Naive thymus-derived CD4-positive, alpha-beta T cell (primary cell): Measurements from ENCODE around the gene JAM3. TPM values are rescaled to one million over a fixed set of nuclear protein-coding genes. Genes with fewer than 3 reads are reported as not detected.

Source experiments
- ATAC-seq: fragments of 150-1000 bp; cut with Tn5 transposase; 2 replicates; pipeline ENCODE4 v1.10.0; 2021; ENCODE audit warnings: mild to moderate bottlenecking, moderate library complexity
- CTCF ChIA-PET: fragments of 350-600 bp; sonication (Branson Sonifier 250); formaldehyde crosslinking; loops from one replicate; lab custom pipeline; 2021; ENCODE audit warnings: antibody characterized with exemption; lab: Charles Lee
- POLR2A ChIA-PET: fragments of 350-600 bp; sonication (Branson Sonifier 250); formaldehyde crosslinking; loops from one replicate; lab custom pipeline; 2021; ENCODE audit warnings: antibody characterized with exemption, inconsistent platforms; lab: Charles Lee
- DNase-seq, 9 donors: peaks; one replicate each; pipeline versions ENCODE4 v3.0.0 to v3.0.0-alpha.2; 2020 to 2022; ENCODE audit warnings: mixed read lengths in 1 of 9
- H3K27ac ChIP-seq: one replicate; pipeline ENCODE4 v1.7.0; 2013; ENCODE audit warnings: mild to moderate bottlenecking, low read depth, low read length, moderate library complexity
- H3K27me3 ChIP-seq, 2 donors: one replicate each; pipeline ENCODE4 v1.7.0; 2013; ENCODE audit warnings: low read length in 2 of 2, mild to moderate bottlenecking in 2 of 2, moderate library complexity in 2 of 2; ENCODE audit not compliant: control insufficient read depth in 2 of 2, insufficient read depth in 2 of 2
- H3K36me3 ChIP-seq, 3 experiments: 1 replicate in 2 of 3; 2 replicates in 1 of 3; pipeline ENCODE4 v1.7.0; 2013; ENCODE audit warnings: low read length in 3 of 3, mild to moderate bottlenecking in 3 of 3, moderate library complexity in 1 of 3; ENCODE audit not compliant: insufficient read depth in 3 of 3, control insufficient read depth in 2 of 3
- H3K4me1 ChIP-seq, 2 donors: one replicate each; pipeline ENCODE4 v1.7.0; 2013; ENCODE audit warnings: low read length in 2 of 2, mild to moderate bottlenecking in 2 of 2, moderate library complexity in 1 of 2; ENCODE audit not compliant: control insufficient read depth in 2 of 2, insufficient read depth in 2 of 2
- H3K4me3 ChIP-seq: 2 replicates; pipeline ENCODE4 v1.7.0; 2013; ENCODE audit warnings: mild to moderate bottlenecking, low read length
- H3K9me3 ChIP-seq, 3 experiments: 1 replicate in 2 of 3; 2 replicates in 1 of 3; pipeline ENCODE4 v1.7.0; 2013; ENCODE audit warnings: low read length in 3 of 3; ENCODE audit not compliant: control insufficient read depth in 2 of 3
- H3K27ac Mint-ChIP-seq, 9 donors: one replicate each; pipeline ENCODE4 v1.8.0; 2020 to 2022; ENCODE audit warnings: mixed read lengths in 9 of 9, mild to moderate bottlenecking in 8 of 9, moderate library complexity in 5 of 9, inconsistent platforms in 2 of 9
- H3K27me3 Mint-ChIP-seq, 5 donors: one replicate each; pipeline ENCODE4 v1.8.0; 2021 to 2022; ENCODE audit warnings: mixed read lengths in 5 of 5, mild to moderate bottlenecking in 1 of 5
- H3K36me3 Mint-ChIP-seq, 5 donors: one replicate each; pipeline ENCODE4 v1.8.0; 2020 to 2022; ENCODE audit warnings: mixed read lengths in 5 of 5, mild to moderate bottlenecking in 3 of 5, inconsistent platforms in 1 of 5
- H3K4me1 Mint-ChIP-seq, 7 donors: one replicate each; pipeline ENCODE4 v1.8.0; 2020 to 2022; ENCODE audit warnings: mixed read lengths in 7 of 7, mild to moderate bottlenecking in 3 of 7, inconsistent platforms in 1 of 7
- H3K4me3 Mint-ChIP-seq, 10 donors: one replicate each; pipeline ENCODE4 v1.8.0; 2020 to 2022; ENCODE audit warnings: mild to moderate bottlenecking in 10 of 10, mixed read lengths in 10 of 10, moderate library complexity in 6 of 10, inconsistent platforms in 2 of 10
- H3K9me3 Mint-ChIP-seq, 11 donors: one replicate each; pipeline ENCODE4 v1.8.0; 2020 to 2022; ENCODE audit warnings: mixed read lengths in 11 of 11, mild to moderate bottlenecking in 4 of 11, inconsistent platforms in 1 of 11, moderate library complexity in 1 of 11
- intact Hi-C, 2 donors: fragments of 100-400 bp; cut with micrococcal nuclease; formaldehyde crosslinking; loops; one replicate each; pipeline ENCODE4 v1.15.1; 2023
- polyA plus RNA-seq, 2 donors: library from polyadenylated mRNA; unstranded; fragments of 300-500 nt; fragmentation: Illumina TruSeq; gene quantifications; one replicate each; pipeline ENCODE4 v1.2.3, GENCODE V29; 2021
- total RNA-seq, 6 experiments: library from RNA in 5 of 6; stranded (reverse) in 5 of 6; gene quantifications; 1 replicate in 5 of 6; 2 replicates in 1 of 6; pipeline ENCODE4 v1.2.3 and lab custom pipeline; 2021 to 2026

The JAM3 gene
- total and polyA plus RNA-seq, 7 experiments from 2014 or later: 4.8 to 8.2 (median 6.0) TPM

DNA sequence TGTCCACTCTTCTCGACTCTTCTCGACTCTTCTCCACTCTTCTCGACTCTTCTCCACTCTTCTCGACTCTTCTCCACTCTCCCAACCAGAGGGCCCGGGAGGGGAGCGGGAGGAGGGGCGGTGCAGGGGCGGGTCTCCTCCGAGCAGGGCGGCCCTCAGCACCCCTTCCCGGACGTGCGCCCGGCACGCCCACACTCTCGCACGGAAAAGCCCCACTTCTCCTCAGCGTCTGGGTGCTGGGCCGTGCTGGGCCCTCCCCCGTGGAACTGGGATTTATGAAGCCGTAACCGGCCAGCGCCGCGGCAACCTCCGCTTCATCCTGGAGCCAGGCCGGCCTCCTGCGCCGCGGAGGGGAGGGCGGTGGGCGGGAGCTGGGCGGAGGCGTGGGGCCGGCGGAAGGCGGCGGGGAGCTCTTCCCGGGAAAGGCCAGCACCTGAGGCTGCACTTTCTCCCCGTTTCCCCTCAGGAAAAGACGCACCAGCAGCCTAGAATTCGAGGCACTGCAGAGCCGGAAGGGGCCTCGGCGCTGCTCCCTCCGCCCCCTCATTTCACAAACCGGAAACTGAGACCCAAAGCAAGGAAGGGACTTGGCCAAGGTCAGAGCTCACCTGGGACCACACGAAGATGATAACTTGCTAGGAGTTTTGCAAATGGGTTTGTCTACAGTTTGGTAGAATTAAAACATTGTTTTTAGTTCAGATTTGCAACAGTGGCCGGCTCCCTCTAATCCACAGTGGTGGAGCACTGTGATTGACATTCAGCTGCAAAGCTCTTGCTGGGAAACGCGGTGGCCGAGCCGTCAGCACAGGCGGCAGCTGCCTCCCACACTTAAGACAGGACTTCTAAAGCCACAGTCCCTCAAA, 31.6 kb upstream of the JAM3 start:
- Mint-ChIP-seq H3K36me3 (peaks cover 0 to 4% (median 0%) of the 10 kb centered on the region in 5 donors), H3K27ac (peak overlapping the region; percentile 86 to 98 (median 96)), H3K4me3 (peak overlapping the region; percentile 90 to 95 (median 93)), H3K4me1 (peaks cover 30 to 51% (median 48%) of the 10 kb centered on the region in 7 donors), H3K27me3 (peaks cover 0 to 2% (median 0%) of the 10 kb centered on the region in 5 donors), H3K9me3 (peaks cover 0 to 1% (median 0%) of the 10 kb centered on the region in 11 donors)
- ATAC-seq: peak; percentile 77
- DNase-seq: peak; percentile 33 to 75 (median 47)
- Histone ChIP-seq H3K27me3 (no peaks in the 10 kb centered on the region), H3K4me3 (peak overlapping the region; percentile 72), H3K9me3 (no peaks in the 10 kb centered on the region), H3K36me3 (no peaks in the 10 kb centered on the region), H3K27ac (peak overlapping the region; percentile 96), H3K4me1 (peaks cover 28 to 40% of the 10 kb centered on the region in 2 donors)
- CTCF ChIA-PET: interaction anchor here (1.2 to 1.4 kb wide), 3 partner anchors 13 to 109 kb away, joined by 3 to 6 read pairs (median 4); no protein-coding TSS in a partner anchor
- intact Hi-C loops: loop anchor here (1.0 to 10.0 kb wide), 11 partner anchors 10 to 295 kb away; partner anchors contain the start of genes GLB1L2 (in 2 of the 2), JAM3 (in 2 of the 2), VPS26B (in 2 of the 2) and ACAD8 (in 1 of the 2)
- POLR2A ChIA-PET: interaction anchor here (0.6 to 3.7 kb wide), 10 partner anchors 9 to 186 kb away, joined by 3 to 18 read pairs (median 4); partner anchors contain the start of genes IGSF9B and NCAPD3

GRCh38 chr11:134038897-134039470, 29.9 kb upstream of the JAM3 start:
- Mint-ChIP-seq H3K4me1 (peaks cover 21 to 37% (median 35%) of the 10 kb centered on the region in 7 donors), H3K9me3 (peaks cover 0 to 1% (median 0%) of the 10 kb centered on the region in 11 donors), H3K36me3 (peaks cover 0 to 4% (median 0%) of the 10 kb centered on the region in 5 donors), H3K4me3 (peak overlapping the region in 8 of 10 donors; percentile 21 to 95 (median 70)), H3K27me3 (peaks cover 0 to 2% (median 0%) of the 10 kb centered on the region in 5 donors), H3K27ac (peak overlapping the region in 6 of 9 donors; percentile 24 to 97 (median 50))
- CTCF ChIA-PET: interaction anchor here (0.8 kb wide), 1 partner anchor 86 kb away, joined by 3 read pairs; no protein-coding TSS in a partner anchor
- H3K36me3 ChIP-seq: no peaks in the 10 kb centered on the region
- POLR2A ChIA-PET: interaction anchor here (0.8 to 3.7 kb wide), 6 partner anchors 8 to 111 kb away, joined by 3 to 18 read pairs (median 3); partner anchors contain the start of gene IGSF9B
- H3K27ac ChIP-seq: no peak overlapping the region
- DNase-seq (no peak), ATAC-seq (no peak)
- peaks cover 18 to 24% of the 10 kb centered on the region in 2 donors for H3K4me1 ChIP-seq
- H3K4me3 ChIP-seq: no peak overlapping the region
- no peaks in the 10 kb centered on the region for H3K9me3 ChIP-seq
- intact Hi-C loops: loop anchor here in 1 of 2 donors (5.0 to 10.0 kb wide), 2 partner anchors 186 to 293 kb away; partner anchors contain the start of genes GLB1L2, NCAPD3 and VPS26B
- H3K27me3 ChIP-seq: no peaks in the 10 kb centered on the region

- peaks cover 0 to 1% (median 0%) of the 10 kb centered on the region in 11 donors for H3K9me3 Mint-ChIP-seq
- H3K4me3 Mint-ChIP-seq: no peak overlapping the region
- intact Hi-C loops: loop anchor here in 1 of 2 donors (5.0 to 10.0 kb wide), 2 partner anchors 185 to 292 kb away; partner anchors contain the start of genes GLB1L2, NCAPD3 and VPS26B
- peaks cover 10 to 16% of the 10 kb centered on the region in 2 donors for H3K4me1 ChIP-seq
- ChIA-PET POLR2A (interaction anchor here (0.9 to 3.7 kb wide), 5 partner anchors 7 to 112 kb away, joined by 3 to 18 read pairs (median 3); no protein-coding TSS in a partner anchor), CTCF (interaction anchor here (0.7 to 2.0 kb wide), 2 partner anchors 11 to 112 kb away, joined by 3 to 4 read pairs; no protein-coding TSS in a partner anchor)
- H3K27ac ChIP-seq: no peak overlapping the region
- H3K27me3 Mint-ChIP-seq: peaks cover 0 to 2% (median 0%) of the 10 kb centered on the region in 5 donors
- ATAC-seq (no peak), DNase-seq (no peak)
- H3K27ac Mint-ChIP-seq: peak overlapping the region in 5 of 9 donors; percentile 24 to 87 (median 45)
- peaks cover 14 to 31% (median 26%) of the 10 kb centered on the region in 7 donors for H3K4me1 Mint-ChIP-seq
- H3K36me3 ChIP-seq: no peaks in the 10 kb centered on the region
- H3K4me3 ChIP-seq: no peak overlapping the region
- H3K9me3 ChIP-seq: no peaks in the 10 kb centered on the region
- peaks cover 0 to 4% (median 0%) of the 10 kb centered on the region in 5 donors for H3K36me3 Mint-ChIP-seq
- no peaks in the 10 kb centered on the region for H3K27me3 ChIP-seq
Observed at GRCh38 chr11:134039726-134040385, 29.0 kb upstream of the JAM3 start.

DNA sequence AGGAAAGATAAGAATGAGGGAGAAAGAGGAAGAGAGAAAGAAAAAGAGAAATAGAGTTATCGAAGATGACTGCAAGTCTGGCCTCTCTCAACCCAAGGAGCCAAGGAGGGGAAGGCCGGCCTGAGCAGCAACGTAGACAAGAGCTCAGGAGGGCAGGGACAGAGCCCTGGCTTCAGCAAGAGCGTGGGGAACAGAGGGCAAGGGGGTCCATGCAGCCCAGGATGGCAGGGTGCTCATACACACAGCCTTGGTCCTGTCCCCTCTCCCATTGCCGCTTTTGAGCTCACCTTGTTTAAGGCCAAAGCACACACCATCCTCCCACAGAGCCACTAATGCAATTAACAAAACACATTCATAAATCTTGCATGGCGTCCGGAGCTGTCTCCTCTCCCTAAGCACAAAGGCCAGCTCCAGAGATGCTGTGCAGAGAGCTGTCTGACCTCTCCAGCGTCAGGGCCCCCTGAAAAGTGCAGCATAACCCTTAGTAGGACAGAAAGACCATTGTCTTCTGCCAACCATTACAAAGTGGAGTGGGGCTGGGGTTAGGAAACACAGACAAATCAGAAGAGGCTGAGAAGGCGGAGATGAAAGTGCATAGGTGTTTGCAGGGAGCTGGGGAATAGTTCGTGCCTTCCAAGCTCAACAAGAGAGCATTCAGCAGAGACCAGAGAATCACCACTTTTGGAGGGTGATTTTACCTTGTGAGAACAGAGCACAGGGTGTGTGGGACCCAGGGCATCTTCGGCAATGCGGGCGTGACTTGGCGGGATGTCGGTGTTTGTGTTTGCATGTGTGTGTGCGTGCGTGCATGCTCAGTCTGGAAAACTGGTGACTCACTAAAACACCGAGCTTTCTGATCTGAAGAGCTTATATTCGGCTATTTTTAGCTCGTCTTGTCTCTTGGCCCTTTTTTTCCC, 28.2 kb upstream of the JAM3 start:
- H3K4me1 Mint-ChIP-seq: peaks cover 10 to 24% (median 19%) of the 10 kb centered on the region in 7 donors
- no peak overlapping the region for H3K4me3 ChIP-seq
- H3K36me3 Mint-ChIP-seq: peaks cover 0 to 2% (median 0%) of the 10 kb centered on the region in 5 donors
- peaks cover 0 to 2% (median 0%) of the 10 kb centered on the region in 5 donors for H3K27me3 Mint-ChIP-seq
- POLR2A ChIA-PET: interaction anchor here (0.9 to 1.6 kb wide), 2 partner anchors 8 to 11 kb away, joined by 3 to 4 read pairs; no protein-coding TSS in a partner anchor
- ATAC-seq: no peak
- peak overlapping the region in 1 of 10 donors; percentile 22 for H3K4me3 Mint-ChIP-seq
- no peaks in the 10 kb centered on the region for H3K27me3 ChIP-seq
- H3K9me3 Mint-ChIP-seq: peaks cover 0 to 1% (median 0%) of the 10 kb centered on the region in 11 donors
- no peak for DNase-seq
- H3K36me3 ChIP-seq: no peaks in the 10 kb centered on the region
- no peaks in the 10 kb centered on the region for H3K9me3 ChIP-seq
- intact Hi-C loops: no loop called here
- peak overlapping the region in 7 of 9 donors; percentile 8 to 87 (median 45) for H3K27ac Mint-ChIP-seq
- CTCF ChIA-PET: interaction anchor here (0.6 to 2.0 kb wide), 3 partner anchors 10 to 113 kb away, joined by 3 to 4 read pairs (median 4); no protein-coding TSS in a partner anchor
- peaks cover 2 to 8% of the 10 kb centered on the region in 2 donors for H3K4me1 ChIP-seq
- no peak overlapping the region for H3K27ac ChIP-seq

DNA sequence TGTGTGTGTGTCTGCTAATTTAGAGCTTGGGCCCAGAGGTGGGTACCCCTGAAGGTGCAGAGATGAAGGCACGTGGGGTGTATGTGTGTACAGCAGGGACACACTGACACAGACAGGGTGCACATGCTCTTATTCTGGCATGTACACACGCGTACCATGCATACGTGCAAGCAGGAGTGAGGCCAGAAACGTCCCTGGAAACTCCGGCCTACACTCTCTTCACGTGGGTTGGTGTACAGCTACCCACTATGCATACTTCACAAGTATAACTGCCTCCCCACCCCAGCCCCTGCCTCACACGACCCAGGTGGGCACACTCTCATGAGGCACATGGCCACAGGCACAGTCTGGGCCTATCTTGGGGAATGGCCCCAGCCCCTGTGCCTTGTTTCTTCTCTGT, 27.5 kb upstream of the JAM3 start:
- Histone ChIP-seq H3K36me3 (no peaks in the 10 kb centered on the region), H3K4me1 (peaks cover 0 to 7% of the 10 kb centered on the region in 2 donors), H3K4me3 (no peak overlapping the region), H3K27me3 (no peaks in the 10 kb centered on the region), H3K27ac (no peak overlapping the region), H3K9me3 (no peaks in the 10 kb centered on the region)
- no peaks in the 10 kb centered on the region for H3K36me3 Mint-ChIP-seq
- no peak for ATAC-seq
- ChIA-PET CTCF (interaction anchor here (2.0 kb wide), 1 partner anchor 12 kb away, joined by 4 read pairs; no protein-coding TSS in a partner anchor), POLR2A (interaction anchor here (1.6 kb wide), 1 partner anchor 9 kb away, joined by 4 read pairs; no protein-coding TSS in a partner anchor)
- no peak for DNase-seq
- intact Hi-C loops: no loop called here
- H3K27me3 Mint-ChIP-seq: peaks cover 0 to 3% (median 2%) of the 10 kb centered on the region in 5 donors
- H3K27ac Mint-ChIP-seq: peak overlapping the region in 2 of 9 donors; percentile 43 to 49
- H3K4me3 Mint-ChIP-seq: peak overlapping the region in 2 of 10 donors; percentile 30 to 34
- peaks cover 8 to 19% (median 12%) of the 10 kb centered on the region in 7 donors for H3K4me1 Mint-ChIP-seq
- no peaks in the 10 kb centered on the region for H3K9me3 Mint-ChIP-seq
